A549 treated with DMSO at 1 μM for 4 hours (cell line): ENCODE data around the gene SNX20. TPM values are rescaled to one million over a fixed set of nuclear protein-coding genes. Genes with fewer than 3 reads are reported as not detected.

ENCODE experiments used
- total RNA-seq: library from RNA; stranded (reverse); fragments of 200-300 nt; extraction: Qiagen RNA extraction; gene quantifications from 5 replicates; pipeline ENCODE4 v1.2.3, GENCODE V29; 2022; ENCODE audit warnings: low read depth

Gene SNX20
- total RNA-seq, result not detected in 5 replicates

DNA sequence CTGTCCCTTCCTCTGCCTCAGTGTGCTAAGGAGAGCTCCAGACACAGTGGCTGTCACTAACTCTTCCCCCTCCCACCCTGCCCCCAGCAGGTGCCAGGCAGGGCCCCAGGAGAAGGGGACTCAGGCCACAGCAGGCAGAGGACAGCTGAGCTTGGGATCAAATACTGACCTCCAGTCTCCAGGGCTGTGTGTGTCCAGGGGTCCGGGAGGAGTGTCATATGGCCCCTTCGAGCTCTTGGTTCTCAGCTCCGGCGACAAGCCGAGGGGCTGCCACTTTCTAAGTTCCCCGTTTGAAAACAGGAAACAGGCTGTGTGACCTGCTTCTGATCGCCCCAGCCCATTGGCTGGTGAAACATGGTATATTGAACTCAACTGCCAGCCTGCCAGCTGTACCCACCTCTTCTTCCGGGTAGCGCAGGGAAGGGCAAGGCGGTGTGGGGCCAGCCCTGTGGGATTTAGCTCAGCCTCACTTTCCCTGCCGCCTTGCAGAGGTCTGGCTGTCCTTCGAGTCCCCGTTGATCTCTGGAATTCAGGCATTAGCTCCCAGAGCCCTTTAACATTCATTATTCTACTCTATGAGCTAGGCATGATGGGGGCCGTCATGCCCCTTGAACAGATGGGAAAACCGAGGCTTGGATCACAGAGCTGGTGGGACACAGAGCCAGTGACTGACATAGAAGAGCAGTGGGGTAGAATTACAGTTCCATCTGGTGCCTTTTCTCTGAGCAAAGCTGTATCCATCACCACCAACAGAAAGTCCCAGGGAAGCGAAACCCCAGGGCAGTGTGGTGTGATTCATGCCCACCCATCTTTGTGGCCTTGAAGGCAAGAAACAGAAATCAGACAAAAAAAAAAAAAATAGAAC lies at the start of gene SNX20:
SNX20 (minus strand) TSS at position 292 of the 865 bp plus-strand sequence. CDS start 3,786 bp downstream, outside the sequence.

GRCh38 chr16:50692999-50693781 lies 12.1 kb upstream of the SNX20 start, which contains the start of gene NOD2:
TSS of gene NOD2 (plus strand) at chr16:50693606. CDS start at chr16:50699496, 5,890 bp downstream.

Other genes starting within 250 kb of the SNX20 start
- 0.10 to 0.68 TPM (median 0.27 TPM) in 5 replicates for gene NKD1, start 132.9 kb downstream of the SNX20 start, total RNA-seq
- gene NOD2, start 12.3 kb upstream of the SNX20 start, total RNA-seq, result not detected in 5 replicates
- 14.0 to 19.0 TPM (median 18.1 TPM) in 5 replicates for gene CYLD, start 60.8 kb upstream of the SNX20 start, total RNA-seq